Transverse colon (tissue), 4 donors: ENCODE results near the gene TNFRSF1B. TPM values are rescaled to one million over a fixed set of nuclear protein-coding genes. Genes with fewer than 3 reads are reported as not detected.

Experiments
- DNase-seq: peaks from one replicate; pipeline ENCODE4 v3.0.0-alpha.2; 2019
- H3K27ac ChIP-seq, 4 donors: fragments of 200-600 bp; sonication (generic); 2 replicates each; pipeline ENCODE4 v1.5.1; 2016 to 2018; ENCODE audit warnings: inconsistent platforms in 4 of 4
- H3K27me3 ChIP-seq: fragments of 200-600 bp; sonication (generic); 2 replicates; pipeline ENCODE4 v1.5.1; 2017; ENCODE audit warnings: inconsistent platforms
- H3K36me3 ChIP-seq, 4 donors: fragments of 200-600 bp; sonication (generic); 2 replicates each; pipeline ENCODE4 v1.5.1; 2017 to 2019; ENCODE audit warnings: inconsistent platforms in 4 of 4
- H3K4me1 ChIP-seq, 4 donors: fragments of 200-600 bp; sonication (generic); 2 replicates each; pipeline ENCODE4 v1.5.1; 2017 to 2020; ENCODE audit warnings: inconsistent platforms in 4 of 4
- H3K4me3 ChIP-seq, 4 donors: fragments of 200-600 bp; sonication (generic); 1 replicate in 1 of 4; 2 replicates in 3 of 4; pipeline versions ENCODE4 v1.5.1 to v1.6.1; 2017 to 2019; ENCODE audit warnings: inconsistent platforms in 4 of 4
- H3K9me3 ChIP-seq, 2 donors: fragments of 200-600 bp; sonication (generic); 2 replicates each; pipeline ENCODE4 v1.5.1; 2017 to 2019; ENCODE audit warnings: inconsistent platforms in 2 of 2
- EP300 ChIP-seq: sonication (generic); formaldehyde crosslinking; IDR thresholded peaks from one replicate; pipeline ENCODE4 v1.6.1; 2017; ENCODE audit warnings: antibody characterized with exemption, low read depth
- POLR2A ChIP-seq: fragments of 450-650 bp; IDR thresholded peaks from one replicate; pipeline ENCODE4 v1.6.1; 2016; ENCODE audit warnings: antibody characterized with exemption, mild to moderate bottlenecking, moderate library complexity
- POLR2AphosphoS5 ChIP-seq, 3 donors: sonication (generic); formaldehyde crosslinking; IDR thresholded peaks; one replicate each; pipeline ENCODE4 v1.6.1; 2016; ENCODE audit warnings: antibody characterized with exemption in 3 of 3
- WGBS, 2 donors: methylation state at CpG; one replicate each; pipeline ENCODE4 v1.1.5; 2018; ENCODE audit warnings: low coverage in 1 of 2; 5-methylcytosine and 5-hydroxymethylcytosine counted together
- in situ Hi-C, 4 donors: fragments of 200-750 bp; cut with MboI; loops; one replicate each; pipeline versions ENCODE4 v1.15.0 to v1.15.1; 2017; ENCODE audit warnings: low sequenced_read_pairs in 3 of 4, low pct_ligation_motif_present in 1 of 4, low pct_unique_long_range_greater_than_20kb in 1 of 4
- intact Hi-C: fragments of 100-400 bp; cut with DNase I; formaldehyde crosslinking; loops from one replicate; pipeline ENCODE4 v1.15.1; 2023; ENCODE audit warnings: low total_unique reads
- total RNA-seq, 4 donors: library from RNA; depleted of rRNA; stranded (reverse); fragments of >200 nt; gene quantifications; one replicate each; pipeline ENCODE4 v1.1.0, GENCODE V29; 2016
- TF ChIP-seq, protein P1 (sequence below), 5 experiments: fragments of 200-600 bp in 3 of 5; fragments of 450-650 bp in 2 of 5; sonication (generic) in 3 of 5; IDR thresholded peaks; 1 replicate in 2 of 5; 2 replicates in 3 of 5; pipeline ENCODE4 v1.5.1; 2016 to 2017; ENCODE audit warnings: antibody characterized with exemption in 5 of 5, inconsistent platforms in 3 of 5, mild to moderate bottlenecking in 2 of 5, moderate library complexity in 1 of 5

Gene TNFRSF1B
- total RNA-seq, 4 donors from 2014 or later, result 11.1 to 17.3 (median 15.3) TPM

DNA sequence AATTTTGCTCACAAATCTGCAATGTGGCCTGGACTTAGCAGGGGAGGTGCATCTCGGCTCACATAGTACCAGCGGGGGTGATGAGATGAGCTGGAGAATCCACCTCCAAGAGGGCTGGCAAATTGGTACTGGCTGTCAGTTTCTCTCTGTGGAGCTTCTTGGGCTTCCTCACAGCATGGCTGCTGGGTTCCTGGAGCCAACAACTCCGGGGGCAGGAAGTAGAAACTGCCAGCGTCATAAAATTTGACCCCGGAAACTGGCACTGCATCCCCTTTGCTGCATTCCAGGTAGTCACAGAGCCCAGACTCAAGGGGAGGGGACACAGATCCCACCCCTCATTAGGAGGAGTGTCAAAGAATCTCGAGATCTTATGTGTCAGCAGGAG, 17.0 kb upstream of the TNFRSF1B start:
- DNase-seq, result no peak
- intact Hi-C loops (no loop called here), in situ Hi-C loops (no loop called here)
- Histone ChIP-seq H3K27ac (peak overlapping the region; percentile 55 to 86 (median 64)), H3K36me3 (no peaks in the 10 kb centered on the region), H3K9me3 (no peaks in the 10 kb centered on the region), H3K4me3 (no peak overlapping the region), H3K27me3 (no peaks in the 10 kb centered on the region), H3K4me1 (peaks cover 23 to 83% (median 39%) of the 10 kb centered on the region in 4 donors)
- WGBS, 2 donors, result 98% methylated on average over 5 of the region's 6 CpGs; no CpG with 5 or more reads in 1 of the 2 donors
- TF ChIP-seq POLR2AphosphoS5 (IDR thresholded peaks at IDR 0.05), result no peak
- no peak for TF ChIP-seq EP300
- TF ChIP-seq, protein P1, sequence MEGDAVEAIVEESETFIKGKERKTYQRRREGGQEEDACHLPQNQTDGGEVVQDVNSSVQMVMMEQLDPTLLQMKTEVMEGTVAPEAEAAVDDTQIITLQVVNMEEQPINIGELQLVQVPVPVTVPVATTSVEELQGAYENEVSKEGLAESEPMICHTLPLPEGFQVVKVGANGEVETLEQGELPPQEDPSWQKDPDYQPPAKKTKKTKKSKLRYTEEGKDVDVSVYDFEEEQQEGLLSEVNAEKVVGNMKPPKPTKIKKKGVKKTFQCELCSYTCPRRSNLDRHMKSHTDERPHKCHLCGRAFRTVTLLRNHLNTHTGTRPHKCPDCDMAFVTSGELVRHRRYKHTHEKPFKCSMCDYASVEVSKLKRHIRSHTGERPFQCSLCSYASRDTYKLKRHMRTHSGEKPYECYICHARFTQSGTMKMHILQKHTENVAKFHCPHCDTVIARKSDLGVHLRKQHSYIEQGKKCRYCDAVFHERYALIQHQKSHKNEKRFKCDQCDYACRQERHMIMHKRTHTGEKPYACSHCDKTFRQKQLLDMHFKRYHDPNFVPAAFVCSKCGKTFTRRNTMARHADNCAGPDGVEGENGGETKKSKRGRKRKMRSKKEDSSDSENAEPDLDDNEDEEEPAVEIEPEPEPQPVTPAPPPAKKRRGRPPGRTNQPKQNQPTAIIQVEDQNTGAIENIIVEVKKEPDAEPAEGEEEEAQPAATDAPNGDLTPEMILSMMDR (IDR thresholded peaks at IDR 0.05), result no peak
- TF ChIP-seq POLR2A, result no peak

DNA sequence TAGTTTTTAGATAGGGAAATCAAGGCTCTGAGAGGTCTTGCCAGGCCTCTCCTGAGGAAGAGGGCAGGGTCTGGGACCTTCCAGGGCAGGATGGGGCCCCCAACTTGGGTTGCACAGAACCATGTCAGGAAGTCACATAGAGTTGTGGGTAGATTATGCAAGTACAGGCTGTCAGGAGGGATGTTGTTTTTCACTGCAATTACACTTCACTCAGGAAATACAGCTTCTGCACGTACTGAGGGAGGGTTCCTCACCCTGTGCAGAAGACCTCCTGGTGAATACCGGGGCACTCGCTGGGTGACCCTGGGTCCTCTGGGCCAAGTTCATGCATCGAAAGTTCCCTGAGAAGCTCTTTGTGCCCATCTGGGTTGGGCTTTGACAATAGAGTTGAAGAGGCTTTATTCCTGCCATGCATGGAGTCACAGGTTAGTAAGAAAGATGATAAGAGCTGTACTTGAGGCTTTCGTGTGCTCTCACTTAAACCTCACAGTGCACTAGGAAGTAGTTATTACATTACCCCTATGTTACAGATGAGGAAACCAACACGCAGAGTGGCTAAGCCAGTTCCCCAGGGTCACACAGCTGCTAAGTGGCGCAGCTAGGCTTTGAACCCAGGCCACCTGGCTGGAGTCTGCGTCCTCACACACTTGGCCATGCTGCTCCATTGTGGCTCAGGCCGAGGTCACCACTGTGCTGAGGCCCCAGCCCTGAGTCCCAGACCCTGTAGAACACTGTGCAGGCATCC, 16.2 kb upstream of the TNFRSF1B start:
- no peaks in the 10 kb centered on the region for H3K9me3 ChIP-seq
- in situ Hi-C loops (no loop called here), intact Hi-C loops (no loop called here)
- no peak overlapping the region for H3K4me3 ChIP-seq
- no peaks in the 10 kb centered on the region for H3K27me3 ChIP-seq
- peak overlapping the region; percentile 55 to 86 (median 64) for H3K27ac ChIP-seq
- TF ChIP-seq POLR2AphosphoS5 (IDR thresholded peaks at IDR 0.05), result peak in 1 of 3 donors; percentile 7
- no peak for TF ChIP-seq EP300
- H3K4me1 ChIP-seq, result peaks cover 20 to 74% (median 37%) of the 10 kb centered on the region in 4 donors
- H3K36me3 ChIP-seq, result no peaks in the 10 kb centered on the region
- DNase-seq, result no peak
- 68% methylated on average over 9 of the region's 9 CpGs; no CpG with 5 or more reads in 1 of the 2 donors for WGBS, 2 donors

DNA sequence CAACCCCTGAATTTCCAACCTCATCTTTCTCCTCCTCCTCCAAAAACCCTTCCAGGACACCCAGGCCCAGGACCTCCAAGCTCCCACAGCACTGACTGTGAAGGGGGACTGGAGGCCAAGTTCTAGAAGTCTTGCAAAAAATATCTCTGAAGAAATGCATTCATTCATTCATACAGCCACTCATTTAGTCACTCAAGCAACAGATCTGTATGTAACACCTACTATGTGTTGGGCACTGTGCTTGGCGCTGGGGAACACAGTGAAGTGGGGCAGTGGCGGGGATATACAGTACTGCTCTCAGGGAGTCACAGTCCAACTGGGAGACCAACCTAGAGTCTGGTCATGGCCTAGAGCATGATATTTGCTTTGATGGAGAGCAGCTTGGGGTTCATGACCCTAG, 15.3 kb upstream of the TNFRSF1B start:
- DNase-seq, result no peak
- no peak for TF ChIP-seq EP300
- TF ChIP-seq POLR2AphosphoS5 (IDR thresholded peaks at IDR 0.05), result no peak
- no peak for TF ChIP-seq POLR2A
- TF ChIP-seq, protein P1 (IDR thresholded peaks at IDR 0.05), result no peak
- WGBS, 2 donors, result 91% methylated on average over 2 of the region's 2 CpGs; no CpG with 5 or more reads in 1 of the 2 donors
- intact Hi-C loops (no loop called here), in situ Hi-C loops (no loop called here)
- Histone ChIP-seq H3K4me1 (peaks cover 20 to 69% (median 37%) of the 10 kb centered on the region in 4 donors), H3K27ac (peak overlapping the region; percentile 55 to 86 (median 64)), H3K36me3 (no peaks in the 10 kb centered on the region), H3K27me3 (no peaks in the 10 kb centered on the region), H3K9me3 (no peaks in the 10 kb centered on the region), H3K4me3 (no peak overlapping the region)

DNA sequence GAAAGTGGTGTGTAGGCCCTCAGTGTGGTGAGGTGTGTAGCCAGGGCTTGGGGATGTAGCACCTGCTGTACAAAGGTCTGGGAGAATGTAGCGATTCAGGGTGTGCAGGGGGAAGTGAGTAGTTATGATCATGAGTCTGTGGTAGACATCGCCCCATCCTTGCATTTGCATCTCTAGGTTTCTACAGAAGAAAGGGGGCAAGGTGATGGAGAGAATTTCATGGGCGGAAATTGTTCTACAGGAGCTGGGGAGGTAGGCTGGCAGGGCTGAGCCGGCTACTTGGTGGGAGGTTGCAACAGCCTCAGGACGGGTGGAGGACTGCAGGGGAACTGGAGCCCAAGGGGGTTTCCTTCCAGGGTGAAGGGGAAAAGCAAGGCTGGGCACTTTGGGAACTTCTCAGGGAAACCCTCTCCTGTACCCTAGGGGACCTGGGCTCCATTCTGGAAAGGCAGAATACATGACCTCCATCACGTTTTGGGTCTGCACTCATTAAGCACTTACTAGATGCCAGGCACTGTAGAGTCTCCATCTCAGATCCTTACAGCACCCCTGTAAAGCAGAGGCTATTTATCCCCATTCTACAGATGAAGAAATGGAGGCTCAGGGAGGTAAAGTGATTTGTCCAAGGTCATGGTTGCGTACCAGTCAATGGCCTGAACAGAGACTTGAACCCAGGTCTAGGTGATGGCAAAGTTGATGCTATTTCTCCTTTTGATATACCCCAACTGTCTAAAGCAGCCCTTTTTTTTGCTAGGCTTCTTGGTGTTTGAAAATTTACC, 14.5 kb upstream of the TNFRSF1B start:
- Histone ChIP-seq H3K27ac (peak overlapping the region; percentile 39 to 70 (median 49)), H3K36me3 (no peaks in the 10 kb centered on the region), H3K9me3 (no peaks in the 10 kb centered on the region), H3K4me1 (peaks cover 15 to 64% (median 31%) of the 10 kb centered on the region in 4 donors), H3K4me3 (no peak overlapping the region), H3K27me3 (no peaks in the 10 kb centered on the region)
- DNase-seq, result no peak
- intact Hi-C loops (no loop called here), in situ Hi-C loops (no loop called here)
- 72 to 78% methylated on average over 5 to 7 of the region's 7 CpGs for WGBS, 2 donors
- TF ChIP-seq POLR2AphosphoS5 (IDR thresholded peaks at IDR 0.05), result no peak
- no peak for TF ChIP-seq POLR2A
- TF ChIP-seq EP300, result no peak
- TF ChIP-seq, protein P1 (IDR thresholded peaks at IDR 0.05), result no peak
